Measurements from ENCODE around the gene RCAN2. TPM values are rescaled to one million over a fixed set of nuclear protein-coding genes. Genes with fewer than 3 reads are reported as not detected.
A peak's percentile ranks its signal among the peaks of the same experiment; 100 is the strongest.

The RCAN2 gene
- total and polyA plus RNA-seq, 11 donors = 86.4 to 331 (median 311) TPM

GRCh38 chr6:46305236-46305635 lies 186.0 kb downstream of the RCAN2 start:
- Histone ChIP-seq H3K36me3 (no peaks in the 10 kb centered on the region), H3K4me1 (peaks cover 0 to 34% (median 0%) of the 10 kb centered on the region in 12 donors), H3K27ac (no peak overlapping the region), H3K4me3 (no peak overlapping the region), H3K9me3 (peaks cover 0 to 7% (median 0%) of the 10 kb centered on the region in 12 donors), H3K27me3 (no peaks in the 10 kb centered on the region)
- TF ChIP-seq POLR2A (IDR thresholded peaks at IDR 0.05) = no peak
- intact Hi-C loops (cut with DNase I) = no loop called here
- WGBS, 4 donors = 38 to 50% (median 39%) methylated on average over 2 of the region's 2 CpGs
- no peak for DNase-seq
- no peak for ATAC-seq

- H3K27ac ChIP-seq = no peak overlapping the region
- no peaks in the 10 kb centered on the region for H3K36me3 ChIP-seq
- peaks cover 0 to 33% (median 0%) of the 10 kb centered on the region in 12 donors for H3K4me1 ChIP-seq
- H3K9me3 ChIP-seq = peaks cover 0 to 11% (median 0%) of the 10 kb centered on the region in 12 donors
- WGBS, 4 donors = 93 to 100% (median 99%) methylated on average over 1 of the region's 1 CpG
- no peak overlapping the region for H3K4me3 ChIP-seq
- ATAC-seq (no peak), DNase-seq (no peak)
- intact Hi-C loops (cut with DNase I) = no loop called here
- no peak for TF ChIP-seq CTCF (IDR thresholded peaks at IDR 0.05)
- no peak for TF ChIP-seq POLR2A (IDR thresholded peaks at IDR 0.05)
- no peaks in the 10 kb centered on the region for H3K27me3 ChIP-seq
These were observed 188.4 kb downstream of the RCAN2 start for GRCh38 chr6:46302816-46303215.

GRCh38 chr6:46302176-46302575 lies 189.1 kb downstream of the RCAN2 start:
- WGBS, 4 donors = 86 to 92% (median 91%) methylated on average over 3 of the region's 3 CpGs
- TF ChIP-seq POLR2A (IDR thresholded peaks at IDR 0.05) = no peak
- TF ChIP-seq CTCF (IDR thresholded peaks at IDR 0.05) = no peak

GRCh38 chr6:46299253-46299652 lies 192.0 kb downstream of the RCAN2 start:
- no peaks in the 10 kb centered on the region for H3K27me3 ChIP-seq
- TF ChIP-seq POLR2A (IDR thresholded peaks at IDR 0.05) = no peak
- TF ChIP-seq CTCF (IDR thresholded peaks at IDR 0.05) = no peak
- ATAC-seq (no peak), DNase-seq (no peak)
- H3K36me3 ChIP-seq = no peaks in the 10 kb centered on the region
- no peak overlapping the region for H3K4me3 ChIP-seq
- H3K4me1 ChIP-seq = peaks cover 0 to 41% (median 4%) of the 10 kb centered on the region in 12 donors
- no peak overlapping the region for H3K27ac ChIP-seq
- H3K9me3 ChIP-seq = peaks cover 0 to 9% (median 0%) of the 10 kb centered on the region in 12 donors
- intact Hi-C loops (cut with DNase I) = no loop called here

More at GRCh38 chr6:46302176-46302575, 189.1 kb downstream of the RCAN2 start:
- ATAC-seq = peak in 1 of 4 donors; percentile 21
- no peak for DNase-seq
- H3K4me3 ChIP-seq = no peak overlapping the region
- peak overlapping the region in 1 of 12 donors; percentile 7 for H3K27ac ChIP-seq
- intact Hi-C loops (cut with DNase I) = no loop called here
- H3K36me3 ChIP-seq = no peaks in the 10 kb centered on the region
- H3K9me3 ChIP-seq = peaks cover 0 to 11% (median 0%) of the 10 kb centered on the region in 12 donors
- peaks cover 0 to 37% (median 1%) of the 10 kb centered on the region in 12 donors for H3K4me1 ChIP-seq
- H3K27me3 ChIP-seq = no peaks in the 10 kb centered on the region

- Histone ChIP-seq H3K27ac (no peak overlapping the region), H3K4me1 (peaks cover 0 to 50% (median 15%) of the 10 kb centered on the region in 12 donors), H3K27me3 (no peaks in the 10 kb centered on the region), H3K4me3 (no peak overlapping the region), H3K9me3 (peaks cover 0 to 7% (median 0%) of the 10 kb centered on the region in 12 donors), H3K36me3 (no peaks in the 10 kb centered on the region)
- intact Hi-C loops (cut with DNase I) = no loop called here
- TF ChIP-seq CTCF (IDR thresholded peaks at IDR 0.05) (no peak), POLR2A (IDR thresholded peaks at IDR 0.05) (no peak)
- 0 to 41% (median 32%) methylated on average over 1 of the region's 1 CpG for WGBS, 4 donors
- DNase-seq (no peak), ATAC-seq (no peak)
These were observed 194.7 kb downstream of the RCAN2 start for GRCh38 chr6:46296586-46296985.

All from heart left ventricle (tissue), 16 donors.